MM.1S (cell line): Measurements from ENCODE around the gene CD164L2.

Source experiments
- DNase-seq: peaks from one replicate; pipeline ENCODE4 v3.0.0-alpha.2; 2015
- H2AFZ ChIP-seq: fragments of 300-600 bp; sonication (generic); 2 replicates; pipeline ENCODE4 v1.6.0; 2016; ENCODE audit warnings: antibody characterized with exemption, low read length
- H3F3A ChIP-seq: fragments of 300-600 bp; sonication (generic); 2 replicates; pipeline ENCODE4 v1.6.1; 2016; ENCODE audit warnings: mild to moderate bottlenecking, antibody characterized with exemption, low read length, moderate library complexity, mixed read lengths; ENCODE audit not compliant: insufficient read depth
- H3K27ac ChIP-seq: fragments of 300-600 bp; sonication (generic); 2 replicates; pipeline ENCODE4 v1.5.1; 2016; ENCODE audit warnings: mild to moderate bottlenecking, low read length
- H3K27me3 ChIP-seq: fragments of 300-600 bp; sonication (generic); replicated peaks from 2 replicates; pipeline ENCODE4 v1.6.0; 2016; ENCODE audit warnings: low read length; ENCODE audit not compliant: insufficient read depth
- H3K36me3 ChIP-seq: fragments of 300-600 bp; sonication (generic); replicated peaks from 2 replicates; pipeline ENCODE4 v1.6.1; 2016; ENCODE audit warnings: mild to moderate bottlenecking, low read length, mixed read lengths; ENCODE audit not compliant: insufficient read depth
- H3K4me1 ChIP-seq: fragments of 300-600 bp; sonication (generic); 2 replicates; pipeline ENCODE4 v1.6.1; 2016; ENCODE audit warnings: low read length, mixed read lengths
- H3K4me2 ChIP-seq: fragments of 300-600 bp; sonication (generic); 2 replicates; pipeline ENCODE4 v1.6.0; 2016; ENCODE audit warnings: low read depth, low read length
- H3K4me3 ChIP-seq: fragments of 300-600 bp; sonication (generic); 2 replicates; pipeline ENCODE4 v1.5.1; 2016; ENCODE audit warnings: low read length, mixed read lengths
- H3K79me2 ChIP-seq: fragments of 300-600 bp; sonication (generic); 2 replicates; pipeline ENCODE4 v1.6.1; 2016; ENCODE audit warnings: mixed run types, low read length, mixed read lengths
- H3K9ac ChIP-seq: fragments of 300-600 bp; sonication (generic); 2 replicates; pipeline ENCODE4 v1.6.1; 2016; ENCODE audit warnings: low read length, mixed read lengths
- H3K9me2 ChIP-seq: fragments of 300-600 bp; sonication (generic); replicated peaks from 2 replicates; pipeline ENCODE4 v1.6.1; 2016; ENCODE audit warnings: mild to moderate bottlenecking, low read length, mixed read lengths; ENCODE audit not compliant: insufficient read depth
- H3K9me3 ChIP-seq: fragments of 300-600 bp; sonication (generic); replicated peaks from 2 replicates; pipeline ENCODE4 v1.6.1; 2016; ENCODE audit warnings: mild to moderate bottlenecking, low read length, mixed read lengths; ENCODE audit not compliant: insufficient read depth
- H4K20me1 ChIP-seq: fragments of 300-600 bp; sonication (generic); 2 replicates; pipeline ENCODE4 v1.6.1; 2016; ENCODE audit warnings: mild to moderate bottlenecking, low read length, moderate library complexity, mixed read lengths; ENCODE audit not compliant: insufficient read depth
- EZH2 ChIP-seq: fragments of 300-600 bp; sonication (generic); optimal IDR thresholded peaks from 2 replicates; pipeline ENCODE3; 2017; ENCODE audit warnings: low read depth, mild to moderate bottlenecking, antibody characterized with exemption, low read length, mixed read lengths
- EZH2phosphoT487 ChIP-seq: fragments of 300-600 bp; sonication (generic); IDR thresholded peaks from 2 replicates; pipeline ENCODE4 v1.6.1; 2018; ENCODE audit warnings: antibody characterized with exemption, low read length
- TF ChIP-seq, protein P1 (sequence below): fragments of 300-600 bp; sonication (generic); IDR thresholded peaks from 2 replicates; pipeline ENCODE4 v1.5.1; 2016; ENCODE audit warnings: antibody characterized with exemption, low read length, mixed read lengths

The CD164L2 gene

DNA sequence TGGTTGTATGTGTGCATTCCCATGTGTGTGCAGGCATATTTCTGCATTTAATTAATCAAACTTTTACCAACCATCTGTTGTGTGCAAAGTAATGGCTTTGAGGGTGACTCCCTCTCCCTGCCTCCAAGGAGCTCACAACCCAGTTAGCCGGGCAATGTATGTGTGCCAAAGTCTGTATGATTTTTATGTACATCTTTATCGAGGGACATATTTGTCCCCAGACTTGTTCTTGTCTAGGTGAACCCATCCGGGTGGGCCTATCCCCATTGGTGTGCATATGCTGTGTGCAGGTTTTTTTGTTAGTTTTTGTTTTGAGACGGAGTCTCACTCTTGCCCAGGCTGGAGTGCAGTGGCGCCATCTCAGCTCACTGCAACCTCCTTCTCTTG is 39.5 kb downstream of the CD164L2 start:
- H4K20me1 ChIP-seq: no peaks in the 10 kb centered on the region
- H3K4me1 ChIP-seq: peaks cover 13% of the 10 kb centered on the region
- TF ChIP-seq, protein P1, sequence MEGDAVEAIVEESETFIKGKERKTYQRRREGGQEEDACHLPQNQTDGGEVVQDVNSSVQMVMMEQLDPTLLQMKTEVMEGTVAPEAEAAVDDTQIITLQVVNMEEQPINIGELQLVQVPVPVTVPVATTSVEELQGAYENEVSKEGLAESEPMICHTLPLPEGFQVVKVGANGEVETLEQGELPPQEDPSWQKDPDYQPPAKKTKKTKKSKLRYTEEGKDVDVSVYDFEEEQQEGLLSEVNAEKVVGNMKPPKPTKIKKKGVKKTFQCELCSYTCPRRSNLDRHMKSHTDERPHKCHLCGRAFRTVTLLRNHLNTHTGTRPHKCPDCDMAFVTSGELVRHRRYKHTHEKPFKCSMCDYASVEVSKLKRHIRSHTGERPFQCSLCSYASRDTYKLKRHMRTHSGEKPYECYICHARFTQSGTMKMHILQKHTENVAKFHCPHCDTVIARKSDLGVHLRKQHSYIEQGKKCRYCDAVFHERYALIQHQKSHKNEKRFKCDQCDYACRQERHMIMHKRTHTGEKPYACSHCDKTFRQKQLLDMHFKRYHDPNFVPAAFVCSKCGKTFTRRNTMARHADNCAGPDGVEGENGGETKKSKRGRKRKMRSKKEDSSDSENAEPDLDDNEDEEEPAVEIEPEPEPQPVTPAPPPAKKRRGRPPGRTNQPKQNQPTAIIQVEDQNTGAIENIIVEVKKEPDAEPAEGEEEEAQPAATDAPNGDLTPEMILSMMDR: no peak
- TF ChIP-seq EZH2phosphoT487 (no peak), EZH2 (no peak)
- H3K4me3 ChIP-seq: no peak overlapping the region
- H3K27me3 ChIP-seq: no peaks in the 10 kb centered on the region
- no peaks in the 10 kb centered on the region for H3F3A ChIP-seq
- H3K4me2 ChIP-seq: no peak overlapping the region
- H3K79me2 ChIP-seq: no peaks in the 10 kb centered on the region
- no peaks in the 10 kb centered on the region for H3K9me2 ChIP-seq
- no peak overlapping the region for H2AFZ ChIP-seq
- H3K36me3 ChIP-seq: no peaks in the 10 kb centered on the region
- H3K27ac ChIP-seq: no peak overlapping the region
- H3K9ac ChIP-seq: no peak overlapping the region
- no peak for DNase-seq
- no peaks in the 10 kb centered on the region for H3K9me3 ChIP-seq

DNA sequence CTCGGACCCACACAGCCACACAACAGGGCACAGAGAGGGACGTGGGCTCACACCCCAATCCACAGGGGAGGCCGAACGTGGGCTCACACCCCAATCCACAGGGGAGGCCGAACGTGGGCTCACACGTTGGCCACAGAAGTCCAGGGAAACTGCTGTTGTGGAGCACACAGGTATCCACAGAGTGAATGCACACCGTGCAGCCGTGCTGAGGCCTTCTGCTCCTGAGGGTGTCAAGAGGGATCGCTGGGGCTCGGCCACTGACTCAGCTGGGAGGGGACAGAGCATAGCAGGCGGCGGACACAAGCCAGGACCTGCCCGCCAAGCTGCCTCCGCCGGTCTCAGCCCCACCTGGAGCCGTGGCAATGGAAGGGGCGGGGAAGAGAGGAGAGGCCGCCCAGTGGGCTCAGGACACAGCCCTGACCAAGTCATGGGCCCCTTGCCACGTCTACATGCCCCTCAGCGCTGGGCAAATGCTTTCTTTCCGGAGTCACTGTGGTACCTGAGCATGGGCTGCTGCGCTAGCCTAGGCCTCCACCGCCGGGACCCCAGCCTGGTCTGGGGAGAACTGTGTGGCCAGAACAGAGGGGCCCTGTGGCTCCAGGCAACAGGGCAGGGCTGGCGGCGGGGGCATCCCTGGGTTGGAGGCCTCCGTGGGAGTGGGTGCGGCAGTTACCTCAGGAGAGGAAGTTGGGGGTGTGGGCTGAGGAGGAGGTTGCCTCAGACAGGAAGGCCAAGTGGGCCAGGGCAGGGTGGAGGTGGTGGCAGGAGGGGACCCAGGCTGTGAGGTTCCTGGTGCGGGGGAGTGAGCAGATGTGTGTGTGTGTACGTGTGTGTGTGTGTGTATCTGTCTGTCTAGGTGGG is 40.1 kb downstream of the CD164L2 start:
- no peaks in the 10 kb centered on the region for H4K20me1 ChIP-seq
- TF ChIP-seq, protein P1: no peak
- TF ChIP-seq EZH2phosphoT487 (no peak), EZH2 (no peak)
- no peaks in the 10 kb centered on the region for H3K9me3 ChIP-seq
- H3K4me2 ChIP-seq: peak overlapping the region; percentile 99; the same call in 1 of the 2 replicates
- H3K36me3 ChIP-seq: no peaks in the 10 kb centered on the region
- H2AFZ ChIP-seq: no peak overlapping the region; the same call in 1 of the 2 replicates
- H3K4me1 ChIP-seq: peaks cover 13% of the 10 kb centered on the region
- no peaks in the 10 kb centered on the region for H3K27me3 ChIP-seq
- H3K9me2 ChIP-seq: no peaks in the 10 kb centered on the region
- DNase-seq: no peak
- H3K9ac ChIP-seq: no peak overlapping the region
- H3K27ac ChIP-seq: no peak overlapping the region
- no peak overlapping the region for H3K4me3 ChIP-seq
- no peaks in the 10 kb centered on the region for H3F3A ChIP-seq
- no peaks in the 10 kb centered on the region for H3K79me2 ChIP-seq

DNA sequence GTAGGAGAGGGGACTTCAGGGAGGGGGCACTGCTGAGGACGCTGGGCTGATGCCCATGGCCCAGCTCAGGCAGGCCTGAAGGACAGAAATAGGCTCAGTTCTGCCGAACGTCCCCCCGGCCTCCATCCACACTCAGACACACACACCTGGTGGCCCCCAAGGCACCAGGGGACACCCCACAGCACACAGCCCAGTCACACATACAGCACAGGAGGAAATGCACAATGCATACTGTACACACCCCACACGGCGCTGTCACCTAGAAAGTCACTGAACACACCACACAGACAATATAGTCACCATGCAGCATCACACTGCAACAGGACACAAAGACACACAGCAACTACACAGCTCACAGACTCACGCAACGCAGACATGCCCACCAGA is 40.7 kb downstream of the CD164L2 start:
- TF ChIP-seq, protein P1: no peak
- no peak for TF ChIP-seq EZH2phosphoT487
- no peak for TF ChIP-seq EZH2
- Histone ChIP-seq H3K4me1 (peaks cover 13% of the 10 kb centered on the region), H3K9me3 (no peaks in the 10 kb centered on the region), H3K27me3 (no peaks in the 10 kb centered on the region), H3K4me2 (peak overlapping the region; percentile 99), H3K4me3 (peak overlapping the region; percentile 82), H3K36me3 (no peaks in the 10 kb centered on the region), H4K20me1 (no peaks in the 10 kb centered on the region), H3K9me2 (no peaks in the 10 kb centered on the region), H3K9ac (peak overlapping the region; percentile 58; the same call in 1 of the 2 replicates), H3K27ac (no peak overlapping the region), H3F3A (no peaks in the 10 kb centered on the region), H3K79me2 (no peaks in the 10 kb centered on the region), H2AFZ (peak overlapping the region; percentile 97)
- no peak for DNase-seq
